ENCODE results near the gene VAV2.

The VAV2 gene

DNA sequence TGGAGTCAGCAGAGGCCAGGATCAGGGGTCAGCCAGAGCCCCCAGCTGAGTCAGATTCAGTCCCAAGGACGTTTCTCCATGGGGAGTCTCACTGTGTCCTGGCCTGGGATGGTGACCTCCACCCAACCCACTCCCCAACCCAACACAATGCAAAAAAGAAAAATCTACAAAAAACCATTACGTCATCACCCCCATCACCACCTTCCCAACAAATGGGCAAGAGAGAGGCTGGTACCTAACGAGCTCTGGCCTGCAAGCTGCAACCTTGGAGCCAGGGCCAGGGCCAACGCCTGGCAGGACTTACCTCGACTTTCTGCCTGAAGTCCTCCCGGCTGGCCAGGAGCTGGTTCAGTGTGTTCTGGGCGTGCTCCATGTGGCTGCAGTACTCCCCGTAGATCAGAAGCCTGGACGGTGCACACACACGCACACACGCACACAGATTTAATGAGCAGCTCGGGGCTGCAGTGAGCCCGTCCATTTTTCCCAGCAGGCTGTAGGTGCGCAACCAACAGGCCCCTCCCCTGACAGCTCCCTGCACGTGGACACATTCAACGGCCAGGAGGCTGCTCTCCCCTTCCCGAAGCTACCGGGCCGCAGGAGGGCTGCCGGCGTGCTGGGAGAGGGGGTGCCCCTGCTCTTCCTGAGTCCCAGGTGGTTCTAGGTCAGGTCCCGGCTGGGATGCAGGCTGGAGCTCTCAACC lies 194.6 kb downstream of the VAV2 start:
- H3K4me3 ChIP-seq (ENCODE audit: control insufficient read depth, low read depth, low read length) = no peak overlapping the region
- TF ChIP-seq, protein P1, sequence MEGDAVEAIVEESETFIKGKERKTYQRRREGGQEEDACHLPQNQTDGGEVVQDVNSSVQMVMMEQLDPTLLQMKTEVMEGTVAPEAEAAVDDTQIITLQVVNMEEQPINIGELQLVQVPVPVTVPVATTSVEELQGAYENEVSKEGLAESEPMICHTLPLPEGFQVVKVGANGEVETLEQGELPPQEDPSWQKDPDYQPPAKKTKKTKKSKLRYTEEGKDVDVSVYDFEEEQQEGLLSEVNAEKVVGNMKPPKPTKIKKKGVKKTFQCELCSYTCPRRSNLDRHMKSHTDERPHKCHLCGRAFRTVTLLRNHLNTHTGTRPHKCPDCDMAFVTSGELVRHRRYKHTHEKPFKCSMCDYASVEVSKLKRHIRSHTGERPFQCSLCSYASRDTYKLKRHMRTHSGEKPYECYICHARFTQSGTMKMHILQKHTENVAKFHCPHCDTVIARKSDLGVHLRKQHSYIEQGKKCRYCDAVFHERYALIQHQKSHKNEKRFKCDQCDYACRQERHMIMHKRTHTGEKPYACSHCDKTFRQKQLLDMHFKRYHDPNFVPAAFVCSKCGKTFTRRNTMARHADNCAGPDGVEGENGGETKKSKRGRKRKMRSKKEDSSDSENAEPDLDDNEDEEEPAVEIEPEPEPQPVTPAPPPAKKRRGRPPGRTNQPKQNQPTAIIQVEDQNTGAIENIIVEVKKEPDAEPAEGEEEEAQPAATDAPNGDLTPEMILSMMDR (conservative IDR thresholded peaks at IDR 0.05; ENCODE audit: control insufficient read depth, insufficient read depth, low read depth, low read length) = no peak
- no peak for DNase-seq (ENCODE audit: low read depth)

DNA sequence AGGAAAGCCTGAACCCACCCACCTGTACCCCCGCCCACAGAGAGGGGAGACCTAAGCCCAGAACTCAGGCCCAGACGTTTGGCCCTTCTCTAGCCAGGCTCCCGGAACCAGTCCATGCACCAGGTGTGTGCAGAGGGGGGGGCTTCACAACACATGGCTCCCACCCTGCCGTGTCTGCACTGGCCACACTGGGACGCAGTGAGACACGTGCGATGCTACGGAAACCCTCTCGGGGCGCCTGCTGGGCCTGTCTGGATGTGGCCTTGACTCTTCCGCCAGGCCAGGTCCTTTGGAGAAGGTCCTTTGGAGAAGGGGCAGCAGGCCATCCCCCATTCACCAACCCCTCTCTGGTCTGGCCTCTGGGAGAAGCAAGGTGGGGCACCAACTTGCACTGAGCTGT lies 195.6 kb downstream of the VAV2 start:
- TF ChIP-seq, protein P1 (conservative IDR thresholded peaks at IDR 0.05; ENCODE audit: control insufficient read depth, insufficient read depth, low read depth, low read length) = no peak
- no peak overlapping the region for H3K4me3 ChIP-seq (ENCODE audit: control insufficient read depth, low read depth, low read length)
- DNase-seq (ENCODE audit: low read depth) = no peak

DNA sequence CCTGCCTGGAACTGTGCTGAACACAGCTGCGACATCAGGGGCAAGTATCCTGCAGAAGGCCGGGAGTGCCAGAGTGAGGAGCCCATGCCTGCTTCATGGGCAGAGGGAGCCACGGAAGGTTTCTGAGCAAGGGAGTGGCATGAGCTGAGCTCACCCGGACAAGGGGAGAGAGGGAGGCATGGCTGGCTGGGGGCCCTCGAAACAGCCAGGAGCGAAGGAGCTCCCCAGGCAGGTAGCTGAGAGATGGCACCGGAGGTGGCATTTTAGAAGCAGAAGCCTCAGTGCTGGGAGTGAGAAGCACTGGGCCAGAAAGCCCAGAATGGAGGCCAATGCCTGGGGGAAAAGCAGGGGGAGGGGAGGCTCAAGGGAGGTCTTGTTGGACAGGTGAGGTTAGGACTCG lies 197.1 kb downstream of the VAV2 start:
- H3K4me3 ChIP-seq (ENCODE audit: control insufficient read depth, low read depth, low read length) = no peak overlapping the region
- TF ChIP-seq, protein P1 (conservative IDR thresholded peaks at IDR 0.05; ENCODE audit: control insufficient read depth, insufficient read depth, low read depth, low read length) = no peak
- DNase-seq (ENCODE audit: low read depth) = no peak

GRCh38 chr9:133794016-133794760 lies 197.9 kb downstream of the VAV2 start:
- TF ChIP-seq, protein P1 (conservative IDR thresholded peaks at IDR 0.05; ENCODE audit: control insufficient read depth, insufficient read depth, low read depth, low read length) = no peak
- no peak overlapping the region for H3K4me3 ChIP-seq (ENCODE audit: control insufficient read depth, low read depth, low read length)
- no peak for DNase-seq (ENCODE audit: low read depth)

GRCh38 chr9:133793471-133793870 lies 198.7 kb downstream of the VAV2 start:
- DNase-seq (ENCODE audit: low read depth) = no peak
- TF ChIP-seq, protein P1 (conservative IDR thresholded peaks at IDR 0.05; ENCODE audit: control insufficient read depth, insufficient read depth, low read depth, low read length) = no peak
- no peak overlapping the region for H3K4me3 ChIP-seq (ENCODE audit: control insufficient read depth, low read depth, low read length)

DNA sequence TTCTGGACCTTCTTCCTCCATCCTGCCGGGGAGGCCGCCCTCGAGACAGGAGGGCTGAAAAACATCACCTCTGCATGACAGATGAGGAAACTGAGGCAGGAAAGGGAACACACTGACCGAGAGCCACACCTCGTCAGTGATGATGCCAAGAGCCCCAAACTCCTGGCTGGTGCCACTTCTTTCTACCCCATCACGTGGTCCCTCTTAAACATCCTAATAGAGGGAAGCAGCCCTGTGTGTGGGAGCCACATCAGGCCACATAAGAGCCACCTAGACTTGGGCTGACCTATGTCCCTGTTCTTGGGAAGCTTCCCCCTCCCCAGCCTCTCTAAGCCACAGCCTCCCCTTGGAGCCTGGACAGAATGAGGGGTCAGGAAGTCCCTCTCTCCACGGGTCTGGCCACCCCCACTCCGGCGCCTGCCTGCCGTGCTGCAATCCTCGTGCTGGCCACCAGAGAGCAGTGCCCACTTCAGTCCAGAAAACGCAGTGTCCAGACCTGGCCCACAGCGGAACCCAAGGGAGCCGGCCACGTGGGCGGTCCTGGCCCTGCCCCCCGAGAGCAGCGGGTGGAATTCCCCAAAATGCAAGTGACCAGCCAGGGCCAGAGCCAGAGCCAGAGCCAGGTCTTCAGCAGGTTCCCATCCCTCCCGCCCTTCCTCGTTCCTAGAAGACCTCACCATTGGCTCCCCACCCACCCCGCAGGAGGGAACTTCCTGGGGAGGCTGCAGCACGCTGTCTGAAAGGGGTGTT lies 199.2 kb downstream of the VAV2 start:
- DNase-seq (ENCODE audit: low read depth) = peak; percentile 66
- TF ChIP-seq, protein P1 (conservative IDR thresholded peaks at IDR 0.05; ENCODE audit: control insufficient read depth, insufficient read depth, low read depth, low read length) = peak; percentile 81
- no peak overlapping the region for H3K4me3 ChIP-seq (ENCODE audit: control insufficient read depth, low read depth, low read length)

All from fibroblast of mammary gland (primary cell).